Glutamatergic neuron (in vitro differentiated cells): ENCODE results near the gene RIPOR3. TPM values are rescaled to one million over a fixed set of nuclear protein-coding genes. Genes with fewer than 3 reads are reported as not detected.

ENCODE experiments used
- DNase-seq: peaks from one replicate; pipeline ENCODE4 v3.0.0; 2022
- H3K27ac Mint-ChIP-seq: one replicate; pipeline ENCODE4 v1.8.0; 2020; ENCODE audit warnings: mild to moderate bottlenecking, mixed read lengths, inconsistent platforms; ENCODE audit not compliant: unreplicated experiment
- H3K27me3 Mint-ChIP-seq: one replicate; pipeline ENCODE4 v1.8.0; 2020; ENCODE audit warnings: mild to moderate bottlenecking, moderate library complexity, mixed read lengths, inconsistent platforms; ENCODE audit not compliant: unreplicated experiment
- H3K36me3 Mint-ChIP-seq: one replicate; pipeline ENCODE4 v1.8.0; 2020; ENCODE audit warnings: mild to moderate bottlenecking, mixed read lengths, inconsistent platforms; ENCODE audit not compliant: unreplicated experiment
- H3K4me1 Mint-ChIP-seq: one replicate; pipeline ENCODE4 v1.8.0; 2020; ENCODE audit warnings: mild to moderate bottlenecking, low read depth, mixed read lengths, inconsistent platforms; ENCODE audit not compliant: unreplicated experiment
- H3K4me3 Mint-ChIP-seq: one replicate; pipeline ENCODE4 v1.8.0; 2020; ENCODE audit warnings: mild to moderate bottlenecking, mixed read lengths, inconsistent platforms; ENCODE audit not compliant: unreplicated experiment
- H3K9me3 Mint-ChIP-seq: one replicate; pipeline ENCODE4 v1.8.0; 2020; ENCODE audit warnings: mild to moderate bottlenecking, moderate library complexity, mixed read lengths, inconsistent platforms; ENCODE audit not compliant: unreplicated experiment
- total RNA-seq: library from RNA; stranded (reverse); fragmentation: NEBNext Ultra II Directional; extraction: Animal tissue kit (Norgen Biotek cat#: 25700); gene quantifications from one replicate; pipeline ENCODE4 v1.2.1, GENCODE V29; 2021; ENCODE audit not compliant: unreplicated experiment
- TF ChIP-seq, protein P1 (sequence below): fragments of 200-600 bp; sonication (generic); IDR thresholded peaks from one replicate; pipeline ENCODE4 v1.5.0; 2021; ENCODE audit not compliant: partially characterized antibody, unreplicated experiment

The RIPOR3 gene
- total RNA-seq, 1 donor from 2014 or later: not detected

DNA sequence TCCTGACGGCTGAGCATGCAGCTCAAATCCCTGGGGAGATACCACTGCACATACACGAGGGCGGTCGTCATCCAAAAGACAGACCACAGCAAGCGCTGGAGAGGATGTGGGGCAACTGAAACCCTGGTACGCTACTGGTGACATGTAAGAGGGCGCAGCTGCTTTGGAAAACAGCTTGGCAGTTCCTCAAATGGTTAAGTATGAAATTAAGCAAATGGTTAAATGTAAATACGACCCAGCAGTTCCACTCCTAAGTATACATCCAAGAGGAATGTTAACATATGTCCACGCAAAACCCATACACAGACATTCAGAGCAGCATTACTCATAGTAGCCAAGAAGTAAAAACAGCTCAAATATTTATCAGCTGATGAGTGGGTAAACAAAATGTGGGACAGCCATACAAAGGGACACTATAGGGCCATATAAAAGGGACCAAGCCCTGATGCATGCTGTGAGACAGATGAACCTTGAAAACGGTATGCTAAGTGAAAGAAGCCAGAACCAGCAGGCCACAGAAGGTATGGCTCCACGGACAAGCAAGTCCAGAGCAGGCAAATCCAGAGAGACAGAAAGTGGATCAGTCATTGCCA, 38.5 kb downstream of the RIPOR3 start:
- Mint-ChIP-seq H3K27ac (no peak overlapping the region), H3K4me3 (no peak overlapping the region), H3K9me3 (peaks cover 3% of the 10 kb centered on the region), H3K27me3 (peaks cover 4% of the 10 kb centered on the region), H3K36me3 (peaks cover 4% of the 10 kb centered on the region), H3K4me1 (no peaks in the 10 kb centered on the region)
- TF ChIP-seq, protein P1, sequence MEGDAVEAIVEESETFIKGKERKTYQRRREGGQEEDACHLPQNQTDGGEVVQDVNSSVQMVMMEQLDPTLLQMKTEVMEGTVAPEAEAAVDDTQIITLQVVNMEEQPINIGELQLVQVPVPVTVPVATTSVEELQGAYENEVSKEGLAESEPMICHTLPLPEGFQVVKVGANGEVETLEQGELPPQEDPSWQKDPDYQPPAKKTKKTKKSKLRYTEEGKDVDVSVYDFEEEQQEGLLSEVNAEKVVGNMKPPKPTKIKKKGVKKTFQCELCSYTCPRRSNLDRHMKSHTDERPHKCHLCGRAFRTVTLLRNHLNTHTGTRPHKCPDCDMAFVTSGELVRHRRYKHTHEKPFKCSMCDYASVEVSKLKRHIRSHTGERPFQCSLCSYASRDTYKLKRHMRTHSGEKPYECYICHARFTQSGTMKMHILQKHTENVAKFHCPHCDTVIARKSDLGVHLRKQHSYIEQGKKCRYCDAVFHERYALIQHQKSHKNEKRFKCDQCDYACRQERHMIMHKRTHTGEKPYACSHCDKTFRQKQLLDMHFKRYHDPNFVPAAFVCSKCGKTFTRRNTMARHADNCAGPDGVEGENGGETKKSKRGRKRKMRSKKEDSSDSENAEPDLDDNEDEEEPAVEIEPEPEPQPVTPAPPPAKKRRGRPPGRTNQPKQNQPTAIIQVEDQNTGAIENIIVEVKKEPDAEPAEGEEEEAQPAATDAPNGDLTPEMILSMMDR: no peak
- no peak for DNase-seq

DNA sequence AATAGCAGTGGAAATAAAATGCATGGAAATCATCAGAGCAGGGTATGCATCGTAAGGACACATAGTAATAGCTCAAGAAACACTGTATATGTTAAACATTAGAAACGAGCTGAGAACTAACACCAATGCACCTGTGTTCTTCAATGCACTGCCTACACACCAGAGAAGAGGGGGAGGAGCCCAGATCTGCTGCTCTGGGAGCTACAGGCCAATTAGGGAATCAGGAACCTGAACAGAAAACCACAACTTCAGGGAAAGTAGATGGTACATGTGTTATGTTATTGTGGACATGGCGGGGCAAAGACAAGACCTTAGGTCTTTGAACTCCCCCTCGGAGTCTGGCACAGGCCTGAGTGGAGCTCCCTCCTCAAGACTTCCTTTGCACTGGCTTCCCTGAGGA, 39.7 kb downstream of the RIPOR3 start:
- Mint-ChIP-seq H3K4me3 (no peak overlapping the region), H3K9me3 (peaks cover 3% of the 10 kb centered on the region), H3K36me3 (peaks cover 4% of the 10 kb centered on the region), H3K27ac (no peak overlapping the region), H3K4me1 (no peaks in the 10 kb centered on the region), H3K27me3 (peaks cover 4% of the 10 kb centered on the region)
- TF ChIP-seq, protein P1: no peak
- DNase-seq: no peak

DNA sequence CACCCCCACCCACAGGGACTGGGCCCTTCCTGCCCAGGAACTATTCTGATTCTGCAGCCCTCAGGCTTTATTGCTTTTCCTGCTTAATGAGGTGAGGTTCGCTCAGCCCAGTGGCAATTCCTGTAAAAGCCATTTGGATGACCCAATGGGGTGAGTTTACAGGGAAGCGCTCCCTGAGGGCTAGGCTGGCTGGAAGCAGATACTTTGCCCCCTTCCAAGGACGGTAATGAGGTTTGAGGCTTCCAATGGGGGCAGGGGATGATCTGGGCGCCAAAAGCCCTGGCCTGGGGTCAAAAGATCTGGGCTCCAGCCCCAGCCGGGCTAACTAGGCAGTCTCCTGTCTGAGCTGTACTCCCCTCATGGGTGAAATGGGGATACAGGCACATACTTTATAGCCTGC, 41.8 kb downstream of the RIPOR3 start:
- Mint-ChIP-seq H3K4me1 (no peaks in the 10 kb centered on the region), H3K4me3 (no peak overlapping the region), H3K9me3 (peaks cover 3% of the 10 kb centered on the region), H3K27ac (no peak overlapping the region), H3K27me3 (peaks cover 4% of the 10 kb centered on the region), H3K36me3 (peaks cover 4% of the 10 kb centered on the region)
- TF ChIP-seq, protein P1: no peak
- no peak for DNase-seq

DNA sequence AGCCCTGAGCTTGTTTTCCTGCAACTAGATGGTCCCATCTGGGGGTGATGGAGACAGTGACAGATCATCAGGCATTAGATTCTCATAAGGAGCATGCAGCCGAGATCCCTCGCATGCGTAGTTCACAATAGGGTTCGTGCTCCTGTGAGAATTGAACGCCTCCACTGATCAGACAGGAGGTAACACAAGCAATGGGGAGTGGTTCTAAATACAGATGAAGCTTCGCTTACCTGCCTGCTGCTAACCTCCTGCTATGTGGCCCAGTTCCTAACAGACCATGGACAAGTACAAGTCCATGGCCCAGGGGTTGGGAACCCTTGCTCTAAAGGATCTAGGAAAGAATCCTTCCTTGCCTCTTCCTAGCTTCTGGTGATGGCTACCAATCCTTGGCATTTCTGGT, 42.7 kb downstream of the RIPOR3 start:
- DNase-seq: no peak
- H3K36me3 Mint-ChIP-seq: peaks cover 4% of the 10 kb centered on the region
- TF ChIP-seq, protein P1: no peak
- H3K27me3 Mint-ChIP-seq: peaks cover 4% of the 10 kb centered on the region
- H3K4me3 Mint-ChIP-seq: no peak overlapping the region
- H3K27ac Mint-ChIP-seq: no peak overlapping the region
- H3K4me1 Mint-ChIP-seq: no peaks in the 10 kb centered on the region
- H3K9me3 Mint-ChIP-seq: peaks cover 3% of the 10 kb centered on the region

DNA sequence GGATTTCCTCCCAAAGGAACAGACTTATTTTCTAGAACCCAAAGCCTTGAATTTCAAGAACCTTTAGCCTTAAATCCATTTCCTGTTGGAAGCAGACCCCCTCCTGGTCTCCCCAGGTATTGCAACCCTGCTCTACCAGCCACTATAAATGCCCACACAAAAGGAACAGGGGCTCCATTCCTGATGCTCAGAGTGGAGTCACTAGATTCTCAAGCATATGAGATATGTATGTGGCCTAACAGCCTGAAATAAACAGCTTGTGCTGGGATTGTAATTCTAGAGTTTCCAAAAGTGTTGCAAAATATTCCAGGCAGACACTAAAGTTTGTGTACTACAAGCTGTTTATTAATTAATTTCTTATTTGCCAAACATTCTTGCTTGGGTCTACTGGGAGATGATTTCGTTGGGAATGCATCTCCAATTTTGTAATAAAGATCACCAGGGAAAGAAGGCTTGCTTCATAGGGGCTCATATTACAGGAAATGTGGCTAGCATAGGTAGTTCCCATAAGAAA, 44.8 kb downstream of the RIPOR3 start:
- Mint-ChIP-seq H3K27ac (no peak overlapping the region), H3K4me1 (peaks cover 5% of the 10 kb centered on the region), H3K9me3 (peaks cover 4% of the 10 kb centered on the region), H3K27me3 (peaks cover 4% of the 10 kb centered on the region), H3K36me3 (peaks cover 4% of the 10 kb centered on the region), H3K4me3 (no peak overlapping the region)
- DNase-seq: no peak
- TF ChIP-seq, protein P1: peak; percentile 48
